DMS153 treated with DMSO at 0.1 percent for 48 hours (cell line): ENCODE data around the gene POFUT2.
"Not testable (repeated sequence)": the region's sequence is repeated elsewhere in the genome, so short reads cannot be mapped to it uniquely, and the experiment has no call there.

Source experiments
- DNase-seq: peaks from one replicate; lab custom pipeline; 2025; ENCODE audit not compliant: unreplicated experiment; lab: John Stamatoyannopoulos, UW

POFUT2 gene

GRCh38 chr21:45326169-45326851 is 38.6 kb upstream of the POFUT2 start:
- no peak for DNase-seq

- no peak for DNase-seq
Observed at GRCh38 chr21:45325206-45326168, 37.8 kb upstream of the POFUT2 start.

- no peak for DNase-seq
Observed at GRCh38 chr21:45324489-45325205, 37.0 kb upstream of the POFUT2 start.

DNA sequence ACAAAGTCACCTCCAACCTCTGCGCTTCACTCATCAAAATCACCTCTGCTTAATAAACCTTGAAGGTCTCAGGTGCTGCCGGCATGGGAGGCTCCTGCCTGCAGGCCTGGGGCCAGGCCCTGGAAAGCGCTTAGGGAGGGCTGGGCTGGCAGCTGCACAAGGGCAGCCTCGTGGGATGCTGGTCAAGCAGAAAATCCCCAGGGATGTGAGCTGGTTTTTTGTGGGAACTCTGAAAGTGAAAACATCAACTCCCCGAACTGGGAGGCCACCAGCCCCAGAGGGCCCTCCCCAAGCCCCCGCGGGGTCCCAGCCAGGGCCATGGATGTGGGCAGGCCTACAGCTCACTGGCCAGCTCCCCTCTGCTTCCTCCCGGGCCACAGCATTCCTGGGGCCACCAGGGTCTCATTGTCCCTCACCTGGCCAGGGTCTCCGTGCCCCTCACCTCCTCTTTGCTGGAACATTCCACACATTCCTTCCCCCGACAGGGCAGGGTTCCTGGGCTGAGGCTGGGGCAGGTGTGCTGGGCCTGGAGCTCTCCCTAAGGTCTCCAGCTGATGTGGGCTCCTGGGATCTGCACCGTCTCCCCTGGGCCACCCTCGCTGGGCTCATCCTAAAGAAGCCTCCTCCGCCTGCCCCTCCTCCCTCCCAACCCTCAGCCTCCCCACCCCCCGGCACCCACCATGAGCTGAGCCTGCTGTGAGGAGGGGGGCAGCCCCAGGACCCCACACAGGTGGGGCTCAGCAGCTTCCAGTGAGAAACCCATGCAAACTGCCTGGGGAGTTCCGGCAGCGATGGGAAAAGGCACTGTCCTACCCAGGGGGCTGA is 36.0 kb upstream of the POFUT2 start:
- no peak for DNase-seq

DNA sequence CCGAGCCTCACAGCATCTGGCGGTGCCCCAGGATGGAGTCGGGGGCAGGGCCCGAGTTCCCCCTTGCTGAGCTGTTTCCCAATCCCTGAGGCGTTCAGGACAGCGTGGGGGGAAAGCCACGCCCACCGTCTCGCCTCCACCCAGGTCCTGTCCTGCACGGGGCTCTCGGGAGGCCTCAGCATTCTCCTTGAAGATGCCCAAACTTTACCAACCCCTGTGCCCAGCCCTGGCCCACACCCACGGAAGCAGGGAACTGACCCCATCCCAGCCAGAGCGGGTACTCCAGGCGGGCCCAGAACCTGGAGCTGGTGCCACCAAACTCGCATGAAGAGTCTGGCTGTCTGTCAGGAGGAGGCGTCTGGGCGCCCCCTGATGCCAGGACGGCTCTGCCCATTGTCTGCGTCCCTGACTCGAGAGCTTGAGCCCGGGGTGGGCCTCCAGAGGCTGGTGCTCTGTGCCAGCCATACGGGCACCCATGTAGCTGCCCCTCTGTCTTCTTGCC is 35.3 kb upstream of the POFUT2 start:
- no peak for DNase-seq

DNA sequence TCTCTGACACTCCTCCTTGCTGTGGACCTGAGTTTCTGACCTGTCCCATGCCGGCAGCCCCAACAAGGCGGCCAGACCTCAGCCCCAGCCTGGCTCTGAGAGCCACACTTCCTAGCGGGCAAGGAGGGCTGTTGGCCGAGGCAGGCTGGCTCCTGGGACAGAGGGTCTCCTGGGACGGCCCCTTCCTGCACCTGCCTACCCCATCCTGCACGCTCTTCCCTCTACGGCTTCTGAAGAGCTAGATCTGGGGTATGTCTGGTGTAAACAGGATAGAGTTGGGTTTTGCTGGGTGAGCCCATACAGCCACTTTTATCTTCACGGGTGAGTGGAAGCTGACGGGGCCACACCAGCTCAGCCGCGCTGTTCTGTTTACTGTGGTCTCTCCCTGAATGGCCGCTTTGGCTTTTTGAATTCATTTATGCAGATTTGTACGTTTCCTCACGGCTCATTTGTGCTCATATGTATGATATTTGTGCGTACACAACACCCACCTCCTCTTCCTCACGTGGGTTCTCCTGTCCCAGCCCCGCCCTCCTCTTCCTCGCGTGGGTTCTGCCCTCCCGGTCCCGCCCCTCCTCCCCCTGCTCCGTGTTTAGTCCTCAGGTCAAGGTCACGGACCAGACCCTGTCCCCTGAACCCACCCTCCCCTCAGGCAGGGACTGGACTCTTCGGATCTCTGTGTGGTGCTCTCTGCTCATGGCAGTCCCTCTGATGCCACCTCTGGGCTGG is 34.7 kb upstream of the POFUT2 start:
- DNase-seq = no peak

DNA sequence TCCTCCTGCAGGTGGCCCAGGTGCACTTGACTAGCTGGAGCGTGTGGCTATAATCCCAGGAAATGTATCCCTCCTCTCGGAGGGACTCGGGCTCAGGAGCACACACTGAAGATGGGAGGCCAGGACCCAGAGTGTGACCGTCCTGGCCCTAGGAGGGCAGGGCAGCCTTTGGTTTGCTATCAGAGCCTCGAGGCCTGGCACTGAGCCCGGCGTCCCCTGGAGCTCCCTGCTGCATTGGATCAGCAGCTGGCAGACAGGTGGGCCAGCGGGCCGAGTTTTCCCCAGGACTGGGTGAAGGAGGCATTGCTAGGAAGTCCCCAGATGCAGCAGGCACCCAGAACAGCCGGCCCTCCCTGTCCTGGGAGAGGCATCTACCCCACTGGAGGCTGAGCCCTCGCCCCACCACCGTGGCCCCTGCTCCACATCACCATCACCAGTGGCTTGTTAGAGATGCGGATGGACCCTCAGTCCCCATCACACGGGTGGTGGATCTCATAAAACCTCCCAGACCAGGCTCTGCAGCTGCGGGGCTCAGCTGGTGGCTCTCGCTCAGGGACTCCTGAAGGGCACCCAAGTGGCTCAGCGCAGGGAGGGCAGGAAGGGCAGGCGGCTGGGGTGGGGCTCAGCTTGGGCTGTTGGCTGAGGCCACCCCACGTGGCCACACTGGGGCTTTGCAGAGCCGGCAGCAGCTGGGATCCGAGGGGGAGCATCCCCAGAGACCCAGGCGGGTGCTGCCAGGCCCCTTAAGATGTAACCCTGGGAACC is 32.7 kb upstream of the POFUT2 start:
- no peak for DNase-seq

DNA sequence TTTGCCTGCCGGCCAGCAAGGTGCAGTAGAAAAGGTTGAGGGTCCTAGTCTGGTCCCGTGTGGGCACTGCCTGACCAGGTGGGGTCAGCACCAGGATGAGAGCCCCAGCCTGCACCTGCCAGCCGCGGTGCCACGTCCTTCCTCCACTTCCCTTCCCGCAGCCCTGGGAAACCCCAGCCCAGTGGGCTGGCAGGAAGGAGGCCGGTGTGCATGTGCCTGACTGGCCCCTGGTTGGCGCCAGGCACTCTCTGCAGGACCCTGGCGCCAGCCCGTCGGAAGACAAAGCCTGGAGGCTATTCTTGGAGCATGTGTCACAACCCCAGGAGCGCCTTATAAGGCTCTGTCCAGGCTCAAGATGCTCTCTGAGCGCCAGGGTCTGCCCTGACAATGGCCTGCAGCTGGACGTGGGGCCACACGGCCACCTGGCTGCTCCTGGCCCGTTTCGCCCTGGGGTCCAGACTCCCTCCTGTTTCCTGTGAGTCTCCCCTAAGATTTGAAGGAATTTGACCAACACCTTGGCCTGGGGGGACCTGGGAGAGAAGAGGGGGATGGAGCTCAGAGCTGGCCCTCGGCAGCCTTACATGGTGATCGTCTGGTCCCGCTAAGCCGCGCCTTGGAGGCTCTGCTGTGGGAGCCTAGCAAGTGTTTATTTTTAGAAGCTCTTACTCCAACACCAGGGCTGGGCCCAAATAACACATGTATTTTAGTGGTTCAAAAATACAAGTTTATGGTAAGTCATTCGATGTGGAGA is 31.9 kb upstream of the POFUT2 start:
- DNase-seq = no peak

GRCh38 chr21:45318556-45319404 is 31.1 kb upstream of the POFUT2 start:
- no peak for DNase-seq

GRCh38 chr21:45318146-45318555 is 30.5 kb upstream of the POFUT2 start:
- no peak for DNase-seq

GRCh38 chr21:45317398-45318145 is 29.9 kb upstream of the POFUT2 start:
- DNase-seq = no peak

DNA sequence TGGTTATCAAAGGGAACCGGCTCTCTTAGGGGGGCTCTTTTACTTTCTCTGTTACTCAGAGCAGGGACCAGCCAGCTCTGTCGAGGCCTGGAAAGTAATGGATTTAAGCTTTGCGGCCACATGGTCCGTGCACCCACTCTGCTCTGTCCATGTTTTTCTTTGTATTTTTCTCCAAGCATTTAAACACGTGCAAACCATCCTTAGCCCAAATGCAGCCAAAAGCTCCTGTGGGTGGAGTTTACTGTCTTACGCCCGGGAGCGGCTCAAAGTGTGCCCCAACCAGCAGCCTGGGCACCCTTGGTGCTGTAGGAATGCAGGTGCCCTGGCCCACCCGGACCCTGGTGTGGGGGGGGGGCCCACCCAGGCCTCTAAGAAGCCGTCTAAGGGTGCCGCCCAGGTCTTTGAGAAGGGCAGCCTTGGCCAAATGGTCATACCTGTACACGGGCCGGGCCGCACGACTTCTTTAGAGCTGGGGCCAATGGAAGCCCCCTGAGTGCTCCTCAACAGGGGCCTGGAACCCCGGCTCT is 29.2 kb upstream of the POFUT2 start:
- DNase-seq = no peak

DNA sequence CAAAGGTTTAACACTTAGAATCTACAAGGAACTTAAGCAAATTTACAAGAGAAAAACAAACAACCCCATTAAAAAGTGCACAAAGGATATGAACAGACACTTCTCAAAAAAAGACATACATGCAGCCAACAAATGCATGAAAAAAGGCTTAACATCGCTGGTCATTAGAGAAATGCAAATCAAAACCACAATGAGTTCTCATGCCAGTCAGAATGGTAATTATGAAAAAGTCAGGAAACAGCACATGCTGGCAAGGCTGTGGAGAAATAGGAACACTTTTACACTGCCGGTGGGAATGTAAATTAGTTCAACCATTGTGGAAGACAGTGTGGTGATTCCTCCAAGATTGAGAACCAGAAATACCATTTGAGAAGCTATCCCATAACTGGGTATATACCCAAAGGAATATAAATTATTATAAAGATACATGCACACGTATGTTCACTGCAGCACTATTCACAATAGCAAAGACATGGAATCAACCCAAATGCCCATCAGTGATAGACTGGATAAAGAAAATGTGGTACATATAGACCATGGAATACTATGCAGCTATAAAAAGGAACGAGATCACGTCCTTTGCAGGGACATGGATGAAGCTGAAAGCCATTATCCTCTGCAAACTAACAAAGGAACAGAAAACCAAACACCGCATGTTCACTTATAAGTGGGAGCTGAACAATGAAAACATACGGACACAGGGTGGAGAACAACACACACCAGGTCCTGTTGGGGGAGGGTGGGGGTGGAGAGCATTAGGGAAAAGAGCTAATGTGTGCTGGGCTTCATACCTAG is 28.2 kb upstream of the POFUT2 start:
- DNase-seq = not testable (repeated sequence)

DNA sequence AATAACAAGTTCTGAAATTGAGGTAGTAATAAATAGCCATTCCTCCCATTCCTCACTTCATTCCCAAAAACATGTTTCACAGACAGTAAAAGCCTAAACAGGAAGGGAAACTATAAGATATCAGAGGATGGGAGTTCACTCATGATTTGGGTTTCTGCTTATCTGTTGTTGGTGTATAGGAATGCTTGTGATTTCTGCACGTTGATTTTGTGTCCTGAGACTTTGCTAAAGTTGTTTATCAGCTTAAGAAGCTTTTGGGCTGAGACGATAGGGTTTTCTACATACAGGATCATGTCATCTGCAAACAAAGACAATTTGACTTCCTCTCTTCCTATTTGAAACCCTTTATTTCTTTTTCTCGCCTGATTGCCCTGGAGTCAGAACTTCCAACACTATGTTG is 26.0 kb upstream of the POFUT2 start:
- no peak for DNase-seq

- DNase-seq = no peak
Observed at GRCh38 chr21:45313015-45313414, 25.3 kb upstream of the POFUT2 start.

DNA sequence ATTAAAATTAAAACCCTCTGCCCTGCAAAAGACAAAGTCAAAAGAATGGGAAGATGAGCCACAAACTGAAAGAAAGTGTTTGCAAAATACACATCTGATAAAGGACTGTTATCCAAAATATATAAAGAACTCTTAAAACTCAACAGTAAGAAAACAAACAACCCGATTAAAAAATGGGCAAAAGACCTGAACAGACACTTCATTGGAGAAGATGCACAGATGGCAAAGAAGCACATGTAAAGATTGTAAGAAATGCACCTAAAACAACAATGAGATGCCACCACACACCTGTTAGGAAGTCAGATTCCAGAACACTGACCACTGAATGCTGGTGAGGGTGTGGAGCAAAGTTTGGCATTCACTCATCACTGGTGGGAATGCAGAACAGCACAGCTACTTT is 24.6 kb upstream of the POFUT2 start:
- DNase-seq = no peak
